Activated CD4-positive, alpha-beta T cell treated with anti-CD3 and anti-CD28 coated beads, Interleukin-2, Interleukin-4, amounts not matched to agents 100 ng/mL and 50 ng/mL, durations not matched to agents 16 hours and 8 hours (primary cell): ENCODE measurements around the gene ZNF709.
"Not testable (repeated sequence)": the region's sequence is repeated elsewhere in the genome, so short reads cannot be mapped to it uniquely, and the experiment has no call there.

Experiments used
- DNase-seq: peaks from one replicate; pipeline ENCODE4 v3.0.0-alpha.2; 2020; ENCODE audit warnings: low spot score

Gene ZNF709

GRCh38 chr19:12450844-12451243 lies 33.8 kb downstream of the ZNF709 start:
- no peak for DNase-seq

- no peak for DNase-seq
Observed at GRCh38 chr19:12448808-12449207, 35.8 kb downstream of the ZNF709 start.

- peak; percentile 98 for DNase-seq
Observed at GRCh38 chr19:12440541-12441316, 43.9 kb downstream of the ZNF709 start, which contains the start of gene ZNF443. Gene ZNF443 (minus strand): TSS chr19:12441021. CDS start chr19:12440914, 107 bp downstream.

GRCh38 chr19:12439686-12440540 lies 44.7 kb downstream of the ZNF709 start:
- peak; percentile 27 for DNase-seq

- not testable (repeated sequence) for DNase-seq
Observed at GRCh38 chr19:12430726-12431299, 53.8 kb downstream of the ZNF709 start.

GRCh38 chr19:12425888-12426274 lies 58.7 kb downstream of the ZNF709 start:
- DNase-seq, result no peak

GRCh38 chr19:12425236-12425887 lies 59.3 kb downstream of the ZNF709 start:
- DNase-seq, result no peak

- DNase-seq, result not testable (repeated sequence)
Observed at GRCh38 chr19:12417273-12417672, 67.3 kb downstream of the ZNF709 start.

- DNase-seq, result no peak
Observed at GRCh38 chr19:12411893-12412292, 72.7 kb downstream of the ZNF709 start.
